Endothelial cell (in vitro differentiated cells): ENCODE measurements around the gene STX4. TPM values are rescaled to one million over a fixed set of nuclear protein-coding genes. Genes with fewer than 3 reads are reported as not detected.
A peak's percentile ranks its signal among the peaks of the same experiment; 100 is the strongest.

Experiments used
- DNase-seq: peaks from one replicate; pipeline ENCODE4 v3.0.0; 2021; ENCODE audit warnings: low spot score
- H3K27ac Mint-ChIP-seq: one replicate; pipeline ENCODE4 v1.8.0; 2021; ENCODE audit warnings: mixed read lengths, inconsistent platforms; ENCODE audit not compliant: unreplicated experiment
- H3K27me3 Mint-ChIP-seq: one replicate; pipeline ENCODE4 v1.8.0; 2021; ENCODE audit warnings: mild to moderate bottlenecking, moderate library complexity, mixed read lengths, inconsistent platforms; ENCODE audit not compliant: unreplicated experiment
- H3K36me3 Mint-ChIP-seq: one replicate; pipeline ENCODE4 v1.8.0; 2021; ENCODE audit warnings: mild to moderate bottlenecking, low read depth, mixed read lengths, inconsistent platforms; ENCODE audit not compliant: unreplicated experiment
- H3K4me1 Mint-ChIP-seq: one replicate; pipeline ENCODE4 v1.8.0; 2021; ENCODE audit warnings: mild to moderate bottlenecking, mixed read lengths, inconsistent platforms; ENCODE audit not compliant: unreplicated experiment
- H3K4me3 Mint-ChIP-seq: one replicate; pipeline ENCODE4 v1.8.0; 2021; ENCODE audit warnings: mild to moderate bottlenecking, mixed read lengths, inconsistent platforms; ENCODE audit not compliant: unreplicated experiment
- H3K9me3 Mint-ChIP-seq: one replicate; pipeline ENCODE4 v1.8.0; 2021; ENCODE audit warnings: mixed read lengths, inconsistent platforms; ENCODE audit not compliant: unreplicated experiment
- total RNA-seq: library from RNA; stranded (reverse); fragmentation: NEBNext Ultra II Directional; extraction: Animal tissue kit (Norgen Biotek cat#: 25700); gene quantifications from one replicate; pipeline ENCODE4 v1.2.1, GENCODE V29; 2021; ENCODE audit not compliant: unreplicated experiment
- TF ChIP-seq, protein P1 (sequence below): fragments of 200-600 bp; sonication (generic); IDR thresholded peaks from one replicate; pipeline ENCODE4 v1.5.0; 2021; ENCODE audit warnings: antibody characterized with exemption; ENCODE audit not compliant: unreplicated experiment

STX4 gene
- total RNA-seq, 1 donor from 2014 or later, result 74.2 TPM

DNA sequence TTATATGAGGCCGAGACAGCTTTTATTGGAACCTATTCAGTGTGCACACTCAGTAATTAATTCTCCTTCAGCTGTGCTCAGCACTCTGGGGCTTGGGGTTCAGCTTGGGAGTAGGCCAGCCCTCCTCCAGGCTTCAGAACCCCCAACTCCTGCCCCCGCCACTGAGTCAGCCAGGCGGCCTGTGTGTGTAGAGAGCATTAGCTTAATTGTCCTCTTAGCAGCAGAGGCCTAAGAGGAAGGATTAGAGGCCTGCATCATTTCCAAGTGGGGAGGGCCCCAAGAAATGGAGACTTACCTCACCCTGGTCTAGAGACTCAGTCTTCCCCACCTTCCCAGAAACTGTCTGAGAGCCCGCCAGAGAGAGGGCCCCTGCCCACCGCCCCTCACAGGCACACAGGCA lies 54.6 kb downstream of the STX4 start:
- peaks cover 11% of the 10 kb centered on the region for H3K36me3 Mint-ChIP-seq
- TF ChIP-seq, protein P1, sequence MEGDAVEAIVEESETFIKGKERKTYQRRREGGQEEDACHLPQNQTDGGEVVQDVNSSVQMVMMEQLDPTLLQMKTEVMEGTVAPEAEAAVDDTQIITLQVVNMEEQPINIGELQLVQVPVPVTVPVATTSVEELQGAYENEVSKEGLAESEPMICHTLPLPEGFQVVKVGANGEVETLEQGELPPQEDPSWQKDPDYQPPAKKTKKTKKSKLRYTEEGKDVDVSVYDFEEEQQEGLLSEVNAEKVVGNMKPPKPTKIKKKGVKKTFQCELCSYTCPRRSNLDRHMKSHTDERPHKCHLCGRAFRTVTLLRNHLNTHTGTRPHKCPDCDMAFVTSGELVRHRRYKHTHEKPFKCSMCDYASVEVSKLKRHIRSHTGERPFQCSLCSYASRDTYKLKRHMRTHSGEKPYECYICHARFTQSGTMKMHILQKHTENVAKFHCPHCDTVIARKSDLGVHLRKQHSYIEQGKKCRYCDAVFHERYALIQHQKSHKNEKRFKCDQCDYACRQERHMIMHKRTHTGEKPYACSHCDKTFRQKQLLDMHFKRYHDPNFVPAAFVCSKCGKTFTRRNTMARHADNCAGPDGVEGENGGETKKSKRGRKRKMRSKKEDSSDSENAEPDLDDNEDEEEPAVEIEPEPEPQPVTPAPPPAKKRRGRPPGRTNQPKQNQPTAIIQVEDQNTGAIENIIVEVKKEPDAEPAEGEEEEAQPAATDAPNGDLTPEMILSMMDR, result no peak
- no peak overlapping the region for H3K27ac Mint-ChIP-seq
- peaks cover 29% of the 10 kb centered on the region for H3K27me3 Mint-ChIP-seq
- DNase-seq, result no peak
- H3K4me1 Mint-ChIP-seq, result no peaks in the 10 kb centered on the region
- H3K4me3 Mint-ChIP-seq, result no peak overlapping the region
- H3K9me3 Mint-ChIP-seq, result no peaks in the 10 kb centered on the region

DNA sequence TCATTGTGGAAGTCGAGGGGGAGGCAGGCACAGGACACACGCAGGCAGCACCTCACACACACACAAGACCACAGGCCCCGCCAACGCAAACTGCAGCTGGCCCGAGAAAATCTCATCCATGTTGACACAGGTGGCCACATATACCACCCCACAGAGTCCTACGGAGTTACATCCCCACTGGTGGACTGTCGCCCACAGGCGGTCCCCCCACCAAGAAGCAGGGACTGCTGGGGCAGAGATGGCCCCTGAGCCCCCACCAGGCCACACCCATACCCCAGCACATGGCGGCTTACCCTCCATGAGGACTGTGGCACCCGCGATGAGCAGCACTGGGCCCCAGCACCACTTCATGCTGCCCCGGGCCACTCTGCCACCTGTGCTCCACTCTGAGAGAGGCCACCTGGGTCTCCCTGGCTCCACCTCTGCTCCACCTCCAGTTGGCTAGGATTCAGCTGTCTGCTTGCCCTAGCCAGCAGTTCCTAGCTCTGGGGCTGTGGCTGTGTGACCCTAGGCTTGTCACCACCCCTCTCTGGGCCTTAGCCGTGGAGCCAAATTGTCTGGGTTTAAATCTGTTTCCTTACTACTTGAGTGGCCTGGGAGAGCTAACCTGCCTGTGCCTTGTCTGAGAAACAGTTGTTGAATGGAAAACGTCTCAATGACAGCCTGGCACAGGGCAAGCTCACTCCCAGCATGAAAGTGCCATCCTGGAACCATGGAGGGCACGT lies 55.3 kb downstream of the STX4 start, which contains the start of gene PRSS53:
TSS of gene PRSS53 (minus strand) at position 485 of the 725 bp plus-strand sequence. CDS start at position 351, 134 bp downstream.
- Mint-ChIP-seq H3K36me3 (peaks cover 7% of the 10 kb centered on the region), H3K4me3 (peak within 1 kb of the TSS; percentile 47), H3K9me3 (no peaks in the 10 kb centered on the region), H3K27ac (no peak within 1 kb of the TSS), H3K27me3 (peaks cover 28% of the 10 kb centered on the region), H3K4me1 (no peaks in the 10 kb centered on the region)
- no peak for DNase-seq
- TF ChIP-seq, protein P1, result no peak

DNA sequence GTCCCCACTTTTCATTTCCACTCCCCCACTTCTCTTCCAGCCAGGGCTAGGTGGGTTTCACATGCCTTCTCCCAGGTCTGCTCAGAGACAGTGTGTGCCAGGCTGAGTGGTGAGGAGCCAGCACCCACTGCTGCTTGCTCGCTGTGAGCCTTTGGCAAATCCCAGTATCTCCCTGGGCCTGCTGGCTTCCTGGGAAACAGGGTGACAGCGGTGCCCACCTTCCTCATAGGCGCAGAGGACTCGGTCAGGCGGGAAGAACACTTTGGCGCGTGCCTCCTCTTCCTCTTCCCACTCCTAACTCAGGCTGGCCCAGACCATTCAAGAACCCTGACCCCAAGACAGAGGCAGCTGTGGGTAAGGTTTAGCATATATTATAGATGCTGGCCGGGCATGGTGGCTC lies 55.8 kb downstream of the STX4 start:
- Mint-ChIP-seq H3K27me3 (peaks cover 28% of the 10 kb centered on the region), H3K36me3 (peaks cover 7% of the 10 kb centered on the region), H3K4me3 (peak overlapping the region; percentile 47), H3K4me1 (peaks cover 4% of the 10 kb centered on the region), H3K9me3 (no peaks in the 10 kb centered on the region), H3K27ac (no peak overlapping the region)
- no peak for DNase-seq
- TF ChIP-seq, protein P1, result no peak

Other genes starting within 250 kb of the STX4 start
- gene ZNF629, start 246.4 kb upstream of the STX4 start, total RNA-seq, result 29.7 TPM
- gene BCL7C, start 139.5 kb upstream of the STX4 start, total RNA-seq, result 53.9 TPM
- gene CTF1, start 136.9 kb upstream of the STX4 start, total RNA-seq, result 3.4 TPM
- gene FBXL19, start 110.0 kb upstream of the STX4 start, total RNA-seq, result 117 TPM
- gene ORAI3, start 84.5 kb upstream of the STX4 start, total RNA-seq, result 42.9 TPM
- 23.4 TPM for gene SETD1A, start 75.8 kb upstream of the STX4 start, total RNA-seq
- gene HSD3B7, start 48.4 kb upstream of the STX4 start, total RNA-seq, result 5.3 TPM
- 5.5 TPM for gene STX1B, start 22.9 kb upstream of the STX4 start, total RNA-seq
- 13.6 TPM for gene ZNF668, start 40.7 kb downstream of the STX4 start, total RNA-seq
- gene ZNF646, start 40.9 kb downstream of the STX4 start, total RNA-seq, result 25.5 TPM
- 1.8 TPM for gene PRSS53, start 55.4 kb downstream of the STX4 start, total RNA-seq
- gene VKORC1, start 61.2 kb downstream of the STX4 start, total RNA-seq, result 59.6 TPM
- gene BCKDK, start 74.8 kb downstream of the STX4 start, total RNA-seq, result 56.8 TPM
- gene KAT8, start 84.1 kb downstream of the STX4 start, total RNA-seq, result 49.7 TPM
- 3.8 TPM for gene PRSS8, start 102.2 kb downstream of the STX4 start, total RNA-seq
- gene PRSS36, start 116.5 kb downstream of the STX4 start, total RNA-seq, result 0.74 TPM
- gene FUS, start 146.6 kb downstream of the STX4 start, total RNA-seq, result 590 TPM
- 35.6 TPM for gene PYCARD, start 169.2 kb downstream of the STX4 start, total RNA-seq
- gene TRIM72, start 180.6 kb downstream of the STX4 start, total RNA-seq, result 0.18 TPM
- not detected for gene PYDC1, start 183.6 kb downstream of the STX4 start, total RNA-seq
- gene ITGAM, start 226.4 kb downstream of the STX4 start, total RNA-seq, result 0.74 TPM